ENCODE data around the gene CADPS2.

The CADPS2 gene

DNA sequence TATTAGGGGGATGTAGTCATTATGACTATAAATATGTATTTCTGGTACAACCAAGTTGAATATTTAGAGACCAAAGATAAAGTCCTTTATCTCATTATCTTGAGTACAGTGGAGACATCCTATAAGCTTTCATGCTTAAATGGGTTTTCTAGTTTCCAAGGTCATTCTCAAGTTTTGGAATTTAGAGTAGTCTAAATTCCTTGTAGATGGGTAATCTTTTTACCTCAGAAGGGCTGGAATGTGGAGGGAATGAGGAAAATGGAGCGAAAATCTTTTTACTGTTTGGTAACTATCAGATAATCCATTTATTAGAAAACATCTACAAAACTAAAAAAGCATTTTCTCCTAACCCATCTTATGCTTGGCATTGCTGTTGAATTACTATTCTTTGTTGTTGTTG lies 368.7 kb downstream of the CADPS2 start:
- no peak for FAIRE-seq

DNA sequence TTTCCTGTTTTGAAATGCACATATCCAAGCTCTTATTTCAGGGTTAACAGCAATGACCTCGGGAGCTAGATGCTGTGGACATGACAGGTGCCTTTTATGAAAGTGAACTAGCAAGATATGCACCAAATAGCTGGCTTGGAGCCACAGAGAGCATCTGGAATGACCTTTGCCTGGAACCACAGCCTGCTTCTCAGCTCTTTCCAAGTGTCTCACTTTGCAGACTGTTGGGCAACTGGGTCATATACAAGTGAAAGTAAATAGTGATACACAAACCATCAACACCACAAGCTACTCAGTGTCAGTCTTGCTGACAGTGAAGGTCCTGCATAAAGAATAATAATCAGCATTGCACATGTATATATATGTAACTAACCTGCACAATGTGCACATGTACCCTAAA lies 370.9 kb downstream of the CADPS2 start:
- no peak for FAIRE-seq

DNA sequence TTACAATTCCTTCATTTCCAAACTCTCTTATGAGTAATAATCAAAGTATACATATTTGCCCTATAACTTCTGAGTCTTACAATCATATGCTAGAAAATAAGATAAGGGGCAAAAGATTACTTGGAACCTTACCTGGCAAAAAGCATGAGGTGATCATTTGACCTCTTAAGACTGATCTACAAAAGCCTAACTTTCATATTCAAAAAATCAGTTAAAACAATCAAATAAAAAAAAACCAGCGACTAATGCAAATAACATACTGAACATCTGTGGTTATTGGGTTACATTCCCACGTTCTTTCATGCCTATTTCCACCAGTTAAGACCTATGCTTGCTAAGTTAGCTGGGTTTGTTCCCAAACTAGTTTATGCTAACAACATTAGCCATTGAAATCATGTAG lies 375.0 kb downstream of the CADPS2 start:
- FAIRE-seq: no peak

DNA sequence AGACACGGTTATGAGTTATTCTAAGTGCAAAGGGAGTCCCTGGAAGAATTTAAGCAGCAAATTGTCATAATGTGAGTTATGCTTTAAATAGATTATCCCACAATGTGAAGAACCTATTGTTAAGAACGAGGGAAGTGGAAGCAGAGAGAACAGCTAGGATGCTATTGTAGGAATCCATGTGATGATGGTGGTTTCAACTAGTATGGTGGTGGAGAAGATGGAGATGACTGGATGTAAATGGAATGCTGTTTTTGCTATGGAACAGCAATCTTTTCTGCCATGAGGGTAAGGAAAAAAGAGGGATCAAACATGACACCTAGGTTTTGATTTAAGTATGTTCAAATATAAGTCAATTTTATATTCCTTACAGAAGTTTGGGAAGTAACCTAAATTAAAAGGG lies 378.7 kb downstream of the CADPS2 start:
- no peak for FAIRE-seq

DNA sequence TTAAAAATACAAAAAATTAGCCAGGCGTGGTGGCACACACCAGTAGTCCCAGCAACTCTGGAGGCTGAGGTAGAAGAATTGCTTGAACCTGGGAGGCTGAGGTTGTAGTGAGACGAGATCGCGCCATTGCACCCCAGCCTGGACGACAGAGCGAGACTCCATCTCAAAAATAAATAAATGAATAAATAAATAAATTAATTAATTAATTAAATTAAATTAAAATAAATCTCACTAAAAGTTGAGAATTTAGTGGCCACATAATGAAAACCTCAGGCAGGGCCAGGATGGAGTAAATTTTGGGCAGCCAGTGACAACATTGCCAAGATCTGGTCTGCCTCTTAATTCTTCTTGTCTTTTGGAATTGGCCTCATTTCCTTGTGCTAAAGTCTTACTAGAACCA lies 394.3 kb downstream of the CADPS2 start:
- no peak for FAIRE-seq

DNA sequence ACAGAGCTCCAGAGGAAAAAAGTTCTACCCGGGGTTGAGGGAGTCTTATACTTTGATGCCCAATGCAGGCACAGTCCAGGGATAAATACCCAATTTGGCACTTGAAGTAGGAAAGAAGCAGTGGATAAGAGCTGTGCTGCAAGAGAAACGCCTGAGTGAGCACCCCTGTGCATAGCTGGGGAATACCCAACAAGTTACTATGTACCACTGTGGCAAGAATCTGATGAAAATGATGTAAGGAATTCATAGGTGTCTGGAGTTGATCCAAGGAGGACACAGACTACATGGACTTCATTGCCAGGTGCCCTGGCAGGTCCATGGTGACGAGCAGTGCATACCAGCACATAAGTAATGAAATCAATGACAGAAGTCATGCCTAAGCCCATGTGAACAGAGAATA lies 398.0 kb downstream of the CADPS2 start:
- no peak for FAIRE-seq

DNA sequence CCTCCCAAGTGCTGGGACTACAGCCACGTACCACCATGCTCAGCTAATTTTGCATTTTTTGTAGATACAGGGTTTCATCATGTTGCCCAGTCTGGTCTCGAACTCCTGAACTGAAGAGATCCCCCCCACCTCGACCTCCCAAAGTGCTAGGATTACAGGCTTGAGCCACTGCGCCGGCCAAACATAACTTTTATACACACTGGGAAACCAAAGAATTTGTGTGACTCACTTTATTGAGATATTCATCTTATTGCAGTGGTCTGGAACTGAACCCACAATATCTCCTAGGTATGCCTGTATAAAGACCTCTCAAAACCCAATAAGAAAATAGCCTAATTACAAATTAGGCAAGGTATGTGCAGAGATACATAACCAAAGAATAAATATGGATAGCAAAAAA lies 399.1 kb downstream of the CADPS2 start:
- no peak for FAIRE-seq

DNA sequence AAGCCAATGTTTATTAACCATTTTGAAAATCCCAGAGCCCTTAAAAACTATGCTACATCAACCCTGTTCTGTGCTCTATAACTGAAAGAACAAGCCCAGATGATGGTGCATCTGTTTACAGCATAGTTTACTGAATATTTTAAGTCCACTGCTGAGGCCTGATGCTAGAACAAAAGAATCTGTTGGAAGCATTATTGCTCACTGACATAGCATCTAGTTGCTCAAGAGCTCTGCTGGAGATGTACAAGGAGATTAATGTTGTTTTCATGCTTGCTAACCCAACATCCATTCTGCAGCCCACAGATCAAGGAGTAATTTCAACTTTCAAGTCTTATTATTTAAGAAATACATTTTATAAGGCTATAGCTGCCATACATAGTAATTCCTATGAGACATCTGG lies 400.4 kb downstream of the CADPS2 start:
- FAIRE-seq: no peak

DNA sequence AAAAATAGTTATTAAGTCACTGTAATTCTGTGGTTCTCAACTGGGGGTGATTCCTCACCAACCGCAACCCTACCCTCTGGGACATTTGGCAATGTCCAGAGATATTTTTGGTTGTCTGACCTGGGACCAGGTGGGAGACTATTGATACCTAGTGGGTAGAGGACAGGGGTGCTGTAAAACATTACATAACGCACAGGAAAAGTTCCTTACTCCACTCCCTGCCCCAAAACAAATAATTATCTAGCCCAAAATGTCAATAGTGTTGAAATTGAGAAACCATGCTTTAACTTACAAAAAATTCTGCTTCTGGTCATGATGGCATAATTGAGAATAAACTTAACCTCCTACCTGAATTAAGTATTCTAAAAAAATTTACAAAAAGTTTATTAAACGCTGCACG lies 404.0 kb downstream of the CADPS2 start:
- FAIRE-seq: no peak

DNA sequence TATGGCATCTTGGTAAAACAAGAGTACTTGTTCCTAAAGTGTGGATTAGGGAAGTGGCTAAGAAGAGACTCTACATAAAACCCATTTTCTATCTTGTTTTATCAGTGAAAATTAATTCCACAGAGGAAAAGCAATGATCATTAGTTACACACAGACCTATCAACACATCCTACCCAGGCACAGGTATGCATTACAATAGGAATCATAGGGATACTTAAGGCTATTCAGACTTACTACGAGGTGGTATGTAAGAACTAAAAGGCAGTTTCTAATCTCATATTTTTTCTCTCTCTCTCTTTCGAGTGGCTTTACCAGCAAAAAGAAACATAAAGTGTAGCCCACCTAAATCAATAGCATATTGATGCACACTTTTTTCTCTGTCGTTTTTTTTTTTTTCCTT lies 415.4 kb downstream of the CADPS2 start:
- no peak for FAIRE-seq

DNA sequence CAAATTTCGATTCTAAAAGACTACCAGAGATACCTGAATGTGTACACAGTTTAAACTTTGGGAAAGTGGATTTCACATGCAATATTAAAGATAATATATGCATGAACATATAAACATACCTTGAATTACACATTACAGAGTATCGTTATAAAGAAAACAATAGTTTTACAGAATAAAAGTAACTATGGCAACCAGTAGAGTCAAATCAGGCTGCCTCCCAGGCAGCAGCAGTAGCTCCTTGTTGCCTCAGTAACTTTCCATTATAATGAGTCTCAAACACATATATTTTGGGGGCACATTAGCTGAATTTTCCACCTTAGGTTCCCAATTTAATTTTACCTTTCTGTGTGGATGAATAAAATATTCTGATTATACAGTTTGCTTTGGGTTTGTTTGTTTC lies 417.3 kb downstream of the CADPS2 start:
- FAIRE-seq: no peak

DNA sequence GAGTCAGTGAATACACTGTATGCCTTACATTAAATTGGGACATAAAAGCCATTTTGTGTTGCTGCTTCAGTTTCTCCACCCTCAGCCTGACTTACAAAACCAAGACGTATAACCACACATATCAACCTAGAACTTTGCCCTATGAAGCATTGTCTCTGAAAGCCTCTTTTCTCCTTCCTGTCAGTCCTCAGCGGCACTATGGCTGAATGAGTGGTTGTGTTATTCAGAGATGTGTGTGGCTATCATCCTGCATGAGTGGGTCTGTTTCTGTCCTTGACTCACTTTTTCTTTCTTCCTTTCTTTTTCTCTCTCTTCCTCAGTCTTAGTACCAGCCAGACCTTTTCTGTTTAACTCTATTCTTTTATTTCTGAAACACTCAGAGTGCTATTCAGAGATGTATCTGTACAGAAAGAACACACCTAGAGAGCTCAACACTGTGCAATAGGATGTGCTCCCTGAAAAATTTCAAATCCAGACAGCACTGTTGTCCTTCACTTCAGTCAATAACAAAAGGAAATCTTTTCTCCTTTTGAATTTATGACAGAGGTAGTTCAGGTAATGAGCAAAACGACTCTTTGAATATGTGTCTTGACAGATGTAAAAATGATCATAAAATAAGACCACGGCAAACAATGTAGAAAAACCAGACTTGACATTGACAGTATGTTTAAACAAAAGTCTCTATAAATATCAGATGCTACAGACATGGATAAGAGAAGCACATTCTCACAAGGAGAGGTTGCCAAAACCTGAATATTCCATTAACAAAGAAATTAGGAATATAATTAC lies 418.4 kb downstream of the CADPS2 start:
- no peak for FAIRE-seq

DNA sequence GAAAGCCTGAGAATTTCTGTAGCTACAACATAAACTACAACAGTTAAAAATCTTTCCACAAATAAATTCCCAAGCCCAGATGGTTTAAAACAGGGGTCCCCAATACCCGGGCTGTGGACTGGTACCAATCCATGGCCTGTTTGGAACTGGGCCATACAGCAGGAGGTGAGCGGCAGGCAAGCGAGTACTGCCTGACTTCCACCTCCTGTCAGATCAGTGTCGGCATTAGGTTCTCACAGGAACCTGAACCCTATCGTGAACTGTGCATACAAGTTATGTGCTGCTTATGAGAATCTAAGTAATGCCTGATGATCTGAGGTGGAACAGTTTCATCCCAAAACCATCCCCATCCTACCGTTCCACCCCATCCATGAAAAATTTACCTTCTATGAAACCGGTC lies 421.0 kb downstream of the CADPS2 start:
- no peak for FAIRE-seq

DNA sequence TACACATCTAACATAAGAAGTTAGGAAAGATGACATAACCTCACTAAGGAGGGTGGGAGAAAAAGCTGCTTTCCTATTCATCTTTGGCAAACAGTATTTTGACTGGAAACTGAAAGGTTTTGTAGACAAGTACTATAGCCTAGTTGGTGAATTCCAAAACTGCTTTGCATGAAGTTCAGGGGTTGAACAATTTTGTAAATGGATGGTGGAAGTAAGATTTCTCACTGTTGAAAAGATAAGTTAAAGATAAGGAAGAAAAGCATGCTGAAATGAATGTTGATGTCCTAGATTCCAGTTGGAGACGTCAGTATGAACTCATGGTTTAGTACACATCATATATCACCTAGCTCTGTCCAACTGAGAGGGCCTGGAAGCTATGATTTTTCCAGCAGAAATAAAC lies 422.6 kb downstream of the CADPS2 start:
- no peak for FAIRE-seq

DNA sequence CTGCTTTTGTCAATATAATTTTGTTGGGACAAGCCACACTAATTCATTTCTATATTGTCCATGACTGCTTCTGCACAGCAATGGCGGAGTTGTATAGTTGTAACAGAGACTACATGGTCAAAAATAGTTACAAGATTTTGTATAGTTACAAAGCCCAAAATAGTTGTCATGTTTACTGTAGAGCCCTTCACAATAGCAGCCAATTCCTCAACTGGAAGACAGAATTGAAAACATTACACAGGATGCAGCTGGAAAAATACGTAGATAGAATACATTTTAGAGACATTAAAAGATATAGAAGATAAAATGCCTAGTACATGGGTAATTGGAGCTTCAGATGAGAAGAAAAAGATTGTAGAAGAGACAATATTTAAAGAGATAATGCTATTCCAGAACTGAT lies 425.3 kb downstream of the CADPS2 start:
- FAIRE-seq: no peak

DNA sequence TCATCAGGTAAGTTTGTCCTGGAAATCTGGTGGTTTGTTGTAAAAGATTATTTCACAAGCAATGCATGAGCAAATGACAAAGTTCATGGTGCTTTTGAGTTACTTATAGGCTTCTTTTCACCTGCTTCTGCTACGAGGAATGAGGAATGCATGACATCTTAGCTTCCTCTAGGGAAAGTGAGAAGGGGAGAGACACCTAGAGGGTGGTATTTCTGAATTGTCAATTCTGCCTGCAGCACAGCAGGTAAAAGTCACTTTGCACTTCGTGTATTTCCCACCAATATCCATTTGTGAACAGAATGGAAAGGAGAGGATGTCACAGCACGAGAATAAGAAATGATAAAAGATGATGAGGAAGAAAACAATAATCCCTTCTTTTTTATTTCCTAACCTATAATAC lies 428.3 kb downstream of the CADPS2 start:
- FAIRE-seq: no peak

DNA sequence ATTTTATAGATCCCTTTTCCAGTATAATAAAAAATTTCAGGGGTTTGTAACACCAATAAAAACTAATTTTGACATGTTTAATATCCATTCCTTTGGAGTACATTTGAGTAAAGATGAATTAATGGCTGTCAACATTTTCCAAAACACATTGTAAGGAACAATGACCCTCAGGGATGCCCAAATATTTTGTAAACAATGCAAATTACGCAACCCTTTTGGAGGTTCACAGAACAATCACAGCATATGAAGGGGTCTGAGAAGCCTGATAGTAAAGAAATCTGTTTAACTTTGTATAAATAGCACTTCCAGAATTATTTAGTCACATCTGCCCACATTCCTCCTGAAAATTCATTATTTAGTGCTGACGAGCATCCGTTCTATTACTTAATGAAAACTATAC lies 428.9 kb downstream of the CADPS2 start:
- FAIRE-seq: no peak

DNA sequence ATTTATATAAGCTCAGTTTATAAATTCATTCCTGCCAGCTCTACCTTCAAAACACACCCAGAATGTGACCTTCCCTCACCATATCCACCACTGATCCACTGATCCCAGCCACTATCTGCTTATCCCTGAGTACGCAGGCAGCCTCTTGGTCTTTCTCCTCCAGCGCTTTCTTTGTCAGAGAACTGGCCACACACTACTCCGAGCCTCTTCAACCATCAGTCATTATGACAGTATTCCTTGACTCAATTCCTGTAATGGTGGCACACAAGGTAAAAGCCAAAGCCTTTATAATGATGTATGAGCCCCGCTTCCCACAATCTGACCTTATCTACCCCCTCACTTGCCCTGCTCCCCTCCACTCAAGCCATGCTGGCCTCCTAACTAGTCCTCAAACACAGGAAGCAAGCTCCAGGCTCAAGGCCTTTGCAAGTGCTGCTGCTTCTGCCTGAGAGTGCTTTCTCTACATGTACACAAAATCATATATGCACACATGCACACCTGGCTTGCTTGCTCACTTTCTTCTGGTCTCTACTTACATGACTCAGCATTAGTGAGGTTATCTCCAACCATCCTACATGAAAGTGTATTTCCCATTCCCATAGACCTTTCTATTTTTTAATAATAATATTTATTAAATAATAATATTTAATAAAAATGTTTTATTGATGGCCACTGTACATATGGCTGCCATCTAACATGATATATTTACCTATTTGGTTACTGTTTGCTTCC lies 431.3 kb downstream of the CADPS2 start:
- no peak for FAIRE-seq

DNA sequence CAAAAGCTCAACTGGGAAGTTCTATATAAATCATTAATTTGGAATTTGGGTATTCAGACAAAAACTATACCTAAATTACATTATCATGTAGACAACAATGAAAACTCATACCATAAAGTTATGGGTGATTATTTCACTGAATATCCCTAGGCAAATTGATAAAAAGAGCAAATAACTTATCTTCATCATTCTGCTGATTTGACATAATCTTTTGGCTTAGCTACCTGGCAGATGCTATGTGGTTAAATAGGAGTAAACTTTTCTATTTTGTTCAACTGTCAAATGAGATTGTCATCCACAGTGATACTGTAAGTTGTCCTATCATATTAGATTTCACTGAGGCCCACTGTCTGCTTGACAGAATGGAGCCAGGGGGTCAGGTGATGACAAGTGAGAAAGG lies 432.8 kb downstream of the CADPS2 start:
- FAIRE-seq: no peak

DNA sequence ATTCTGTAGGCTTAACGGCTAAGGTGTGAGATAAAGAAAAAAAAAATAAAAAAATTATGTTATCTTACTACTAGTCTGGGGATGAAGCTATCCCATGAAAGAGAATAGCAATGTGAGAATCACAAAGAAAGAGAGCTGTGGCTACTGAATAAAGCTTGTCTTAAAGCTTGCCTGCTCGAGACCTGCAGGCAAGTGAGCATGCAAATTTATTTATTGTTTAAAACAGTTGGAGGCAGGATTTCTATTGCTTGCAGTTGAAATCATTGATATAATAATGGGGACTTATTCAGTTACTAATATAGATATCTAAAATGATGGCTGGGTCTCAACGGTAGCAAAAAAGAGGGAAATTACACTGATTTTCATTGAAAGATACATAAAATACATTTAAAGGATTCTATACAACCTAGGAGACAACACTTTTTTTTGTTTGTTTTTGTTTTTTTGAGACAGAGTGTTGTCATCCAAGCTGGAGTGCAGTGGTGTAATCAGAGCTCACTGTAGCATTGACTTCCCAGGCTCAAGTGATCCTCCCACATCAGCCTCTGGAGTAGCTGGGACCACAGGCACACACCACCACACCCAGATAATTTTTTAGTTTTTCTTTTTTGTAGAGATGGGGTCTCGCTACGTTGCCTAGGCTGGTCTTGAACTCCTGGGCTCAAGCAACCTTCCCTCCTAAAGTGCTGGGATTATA lies 437.2 kb downstream of the CADPS2 start:
- FAIRE-seq: no peak

DNA sequence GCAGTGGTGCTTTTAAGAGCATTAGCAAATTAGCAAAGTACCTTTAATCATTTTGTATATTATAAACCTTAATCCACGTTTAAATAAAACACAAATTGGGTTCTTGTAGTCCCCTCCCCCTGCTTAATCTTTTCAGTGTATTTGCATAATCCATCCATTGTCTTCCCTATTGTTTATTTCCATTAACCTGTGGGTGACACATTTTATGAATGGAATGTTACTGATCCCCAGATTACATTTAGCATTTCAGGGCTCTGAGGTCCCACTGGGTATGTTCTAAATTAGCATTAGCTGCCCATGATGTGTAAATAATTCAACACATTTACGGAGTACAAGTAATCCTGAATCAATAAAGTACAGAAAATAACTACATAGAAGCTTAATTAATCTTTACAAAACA lies 443.3 kb downstream of the CADPS2 start:
- FAIRE-seq: no peak

DNA sequence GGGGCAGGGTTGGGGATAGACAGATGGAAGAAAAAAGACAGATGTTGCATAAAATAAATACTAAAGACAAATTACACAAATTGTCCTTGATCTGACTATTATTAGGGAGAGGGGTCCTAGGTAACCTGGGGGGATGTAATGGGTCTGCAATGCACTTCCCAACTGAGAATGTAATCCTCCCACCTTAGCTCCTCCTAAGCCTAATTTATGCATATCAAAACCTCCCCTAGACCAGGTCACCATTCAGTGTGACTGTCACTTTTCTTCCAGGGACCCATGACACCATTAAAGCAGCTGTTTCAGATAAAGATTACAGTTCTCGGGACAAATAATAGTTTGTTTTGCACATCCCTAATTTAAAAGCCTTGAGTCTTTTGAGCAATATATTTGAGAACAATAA lies 447.8 kb downstream of the CADPS2 start:
- FAIRE-seq: no peak

DNA sequence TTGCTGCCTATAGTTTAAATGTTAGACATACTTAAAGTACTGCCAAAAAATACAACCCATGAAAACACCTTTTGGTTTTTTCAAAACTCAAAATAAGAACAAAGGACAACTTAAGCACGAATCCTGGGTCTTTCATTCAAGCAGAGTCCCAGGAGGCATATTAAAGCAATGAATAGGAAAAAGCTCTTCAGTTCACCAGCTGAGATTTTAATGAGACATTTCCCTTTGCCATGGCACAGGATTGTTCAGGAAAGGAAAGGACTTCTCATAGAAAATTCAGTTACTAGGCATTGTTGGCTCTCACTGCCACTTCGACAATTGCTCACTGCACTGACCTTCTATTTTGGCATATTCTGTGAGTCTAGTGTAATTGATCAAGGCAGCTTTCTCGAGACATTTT lies 448.3 kb downstream of the CADPS2 start:
- FAIRE-seq: no peak

DNA sequence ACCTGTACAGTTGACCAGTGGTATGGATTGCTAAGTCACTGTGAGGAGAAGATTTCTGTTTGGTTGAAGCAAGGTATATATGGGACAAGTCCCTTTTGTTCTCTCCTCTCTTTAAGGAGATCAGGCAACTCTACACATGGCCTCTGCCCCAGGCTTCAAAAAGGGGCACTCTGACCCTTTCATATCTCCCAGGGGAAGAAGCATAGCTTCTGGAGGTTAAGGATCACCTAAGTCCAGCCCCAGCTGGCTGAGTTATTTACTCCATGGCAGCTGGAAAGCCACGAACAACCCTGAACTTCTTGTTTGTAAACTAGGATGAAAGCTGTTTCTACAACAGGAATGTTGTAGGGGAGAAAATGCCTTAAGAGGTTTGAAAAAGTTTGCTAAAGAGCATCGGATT lies 452.5 kb downstream of the CADPS2 start:
- FAIRE-seq: no peak

All from G401.6 (cell line).